Measurements from ENCODE around the gene UBN2. TPM values are rescaled to one million over a fixed set of nuclear protein-coding genes. Genes with fewer than 3 reads are reported as not detected.

Gene UBN2
- total RNA-seq, 6 donors from 2014 or later, result 8.1 to 29.3 (median 17.1) TPM

DNA sequence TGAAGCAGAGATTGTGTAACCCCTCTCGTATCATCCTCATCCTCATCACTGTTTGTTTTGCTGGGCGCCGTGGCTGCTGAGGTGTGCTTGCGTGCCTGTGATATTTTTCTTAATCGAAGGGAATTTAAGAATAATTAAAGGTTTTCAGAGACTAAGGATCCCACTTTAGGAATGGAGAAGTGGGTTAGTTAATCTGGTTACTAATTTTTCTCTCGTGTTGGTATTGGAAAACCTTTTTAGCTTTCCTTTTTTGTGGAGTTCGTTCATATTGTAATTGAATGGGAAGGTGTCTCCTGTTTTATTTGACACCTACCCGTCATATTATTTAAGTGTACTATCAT, 1.3 kb downstream of the UBN2 start:
- H3K27ac ChIP-seq, result peak overlapping the region; percentile 50 to 94 (median 93)
- H3K36me3 ChIP-seq, result peaks cover 1 to 6% (median 4%) of the 10 kb centered on the region in 4 donors
- TF ChIP-seq POLR2A (IDR thresholded peaks at IDR 0.05) (no peak), POLR2AphosphoS5 (IDR thresholded peaks at IDR 0.05) (no peak), EP300 (IDR thresholded peaks at IDR 0.05) (no peak)
- TF ChIP-seq, protein P1, sequence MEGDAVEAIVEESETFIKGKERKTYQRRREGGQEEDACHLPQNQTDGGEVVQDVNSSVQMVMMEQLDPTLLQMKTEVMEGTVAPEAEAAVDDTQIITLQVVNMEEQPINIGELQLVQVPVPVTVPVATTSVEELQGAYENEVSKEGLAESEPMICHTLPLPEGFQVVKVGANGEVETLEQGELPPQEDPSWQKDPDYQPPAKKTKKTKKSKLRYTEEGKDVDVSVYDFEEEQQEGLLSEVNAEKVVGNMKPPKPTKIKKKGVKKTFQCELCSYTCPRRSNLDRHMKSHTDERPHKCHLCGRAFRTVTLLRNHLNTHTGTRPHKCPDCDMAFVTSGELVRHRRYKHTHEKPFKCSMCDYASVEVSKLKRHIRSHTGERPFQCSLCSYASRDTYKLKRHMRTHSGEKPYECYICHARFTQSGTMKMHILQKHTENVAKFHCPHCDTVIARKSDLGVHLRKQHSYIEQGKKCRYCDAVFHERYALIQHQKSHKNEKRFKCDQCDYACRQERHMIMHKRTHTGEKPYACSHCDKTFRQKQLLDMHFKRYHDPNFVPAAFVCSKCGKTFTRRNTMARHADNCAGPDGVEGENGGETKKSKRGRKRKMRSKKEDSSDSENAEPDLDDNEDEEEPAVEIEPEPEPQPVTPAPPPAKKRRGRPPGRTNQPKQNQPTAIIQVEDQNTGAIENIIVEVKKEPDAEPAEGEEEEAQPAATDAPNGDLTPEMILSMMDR (IDR thresholded peaks at IDR 0.05), result no peak
- H3K9me3 ChIP-seq, result no peaks in the 10 kb centered on the region
- no peak for ATAC-seq (ENCODE audit: low FRiP score in 2 of 2)
- H3K4me3 ChIP-seq, result peak overlapping the region; percentile 49 to 95 (median 78)
- no peak for DNase-seq
- no peaks in the 10 kb centered on the region for H3K27me3 ChIP-seq
- H3K4me1 ChIP-seq, result peaks cover 5 to 25% (median 16%) of the 10 kb centered on the region in 4 donors
- 3 to 5% methylated on average over 8 of the region's 8 CpGs for WGBS, 2 donors

DNA sequence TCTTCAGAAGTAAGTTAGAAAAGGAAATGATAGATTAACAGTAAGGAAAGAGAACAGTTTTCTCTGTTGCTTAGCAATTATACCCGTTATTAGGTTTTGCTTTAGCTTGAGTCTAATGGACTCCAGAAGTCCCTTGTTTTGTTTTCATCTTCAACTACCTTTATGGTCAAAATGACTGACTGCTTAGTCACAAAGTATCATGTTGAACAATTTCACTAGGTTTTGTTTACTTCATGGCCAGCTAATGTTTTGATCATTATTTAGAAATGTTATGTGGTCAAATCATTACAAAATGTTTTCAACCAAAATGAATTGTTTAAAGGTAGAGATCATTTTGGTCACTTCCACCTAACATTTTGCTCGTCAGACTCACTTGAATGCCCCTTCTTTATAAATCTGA, 1.9 kb downstream of the UBN2 start:
- Histone ChIP-seq H3K4me1 (peaks cover 5 to 25% (median 16%) of the 10 kb centered on the region in 4 donors), H3K9me3 (no peaks in the 10 kb centered on the region), H3K27me3 (no peaks in the 10 kb centered on the region), H3K4me3 (peak overlapping the region in 2 of 4 donors; percentile 69 to 95), H3K27ac (peak overlapping the region in 1 of 4 donors; percentile 50), H3K36me3 (peaks cover 7 to 12% (median 9%) of the 10 kb centered on the region in 4 donors)
- ATAC-seq (ENCODE audit: low FRiP score in 2 of 2) (no peak), DNase-seq (no peak)
- TF ChIP-seq POLR2A (IDR thresholded peaks at IDR 0.05), result no peak
- TF ChIP-seq, protein P1 (IDR thresholded peaks at IDR 0.05), result no peak
- no peak for TF ChIP-seq EP300 (IDR thresholded peaks at IDR 0.05)
- TF ChIP-seq POLR2AphosphoS5 (IDR thresholded peaks at IDR 0.05), result no peak
- 40 to 48% methylated on average over 2 of the region's 2 CpGs for WGBS, 2 donors

DNA sequence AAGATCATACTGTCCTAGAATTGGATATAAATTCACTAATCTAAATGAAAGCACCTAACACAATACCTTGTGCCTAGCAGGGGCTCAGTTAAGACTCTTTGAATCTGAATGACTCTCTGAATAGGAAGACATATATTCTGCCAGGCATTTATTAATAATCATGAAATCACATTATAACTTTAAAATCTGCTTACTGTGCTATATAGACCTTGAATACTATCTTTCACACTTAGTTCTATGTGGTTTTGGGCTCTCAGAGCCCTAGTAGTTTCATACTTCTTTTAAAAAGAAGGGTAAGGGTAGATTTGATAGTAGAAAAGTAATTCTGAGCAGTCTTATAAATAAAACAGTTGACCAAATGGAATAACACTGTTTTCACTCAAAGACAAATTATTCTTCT, 10.2 kb downstream of the UBN2 start:
- no peaks in the 10 kb centered on the region for H3K9me3 ChIP-seq
- H3K4me1 ChIP-seq, result no peaks in the 10 kb centered on the region
- DNase-seq, result no peak
- TF ChIP-seq POLR2A (IDR thresholded peaks at IDR 0.05) (no peak), EP300 (IDR thresholded peaks at IDR 0.05) (no peak), POLR2AphosphoS5 (IDR thresholded peaks at IDR 0.05) (no peak)
- TF ChIP-seq, protein P1 (IDR thresholded peaks at IDR 0.05), result no peak
- H3K36me3 ChIP-seq, result peaks cover 10 to 72% (median 20%) of the 10 kb centered on the region in 4 donors
- H3K4me3 ChIP-seq, result no peak overlapping the region
- no peaks in the 10 kb centered on the region for H3K27me3 ChIP-seq
- H3K27ac ChIP-seq, result no peak overlapping the region
- no peak for ATAC-seq (ENCODE audit: low FRiP score in 2 of 2)

DNA sequence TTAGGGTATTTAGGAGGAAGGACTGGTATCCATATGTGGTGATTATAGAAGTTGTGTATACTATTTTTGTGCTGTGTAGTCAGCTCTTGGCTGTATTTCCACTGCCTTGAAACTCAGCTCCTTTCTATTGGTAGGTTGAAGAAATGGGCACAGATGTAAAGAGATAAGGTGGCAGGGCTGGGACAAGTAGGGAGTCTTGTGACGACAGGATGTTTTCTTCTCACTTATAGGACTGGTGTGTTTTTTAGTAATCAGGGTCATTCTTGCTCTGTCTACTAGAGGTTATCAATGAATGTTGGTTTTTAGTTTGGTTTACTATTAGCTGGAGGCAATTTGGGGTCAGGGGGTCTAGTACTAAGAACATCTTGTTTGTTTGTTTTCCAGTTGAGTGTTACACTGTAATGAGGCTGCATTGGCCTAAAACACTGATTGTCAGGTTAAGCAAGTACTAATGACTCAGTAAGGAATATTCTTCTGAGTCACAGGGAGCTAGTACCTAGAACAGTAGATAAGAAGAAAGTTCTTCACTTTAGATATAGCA, 11.8 kb downstream of the UBN2 start:
- Histone ChIP-seq H3K27ac (no peak overlapping the region), H3K4me3 (no peak overlapping the region), H3K36me3 (peaks cover 4 to 67% (median 13%) of the 10 kb centered on the region in 4 donors), H3K27me3 (no peaks in the 10 kb centered on the region), H3K9me3 (no peaks in the 10 kb centered on the region), H3K4me1 (no peaks in the 10 kb centered on the region)
- no peak for DNase-seq
- TF ChIP-seq POLR2A (IDR thresholded peaks at IDR 0.05), result no peak
- TF ChIP-seq EP300 (IDR thresholded peaks at IDR 0.05), result no peak
- no peak for TF ChIP-seq POLR2AphosphoS5 (IDR thresholded peaks at IDR 0.05)
- TF ChIP-seq, protein P1 (IDR thresholded peaks at IDR 0.05), result no peak
- 73 to 89% methylated on average over 1 of the region's 1 CpG for WGBS, 2 donors
- no peak for ATAC-seq (ENCODE audit: low FRiP score in 2 of 2)

DNA sequence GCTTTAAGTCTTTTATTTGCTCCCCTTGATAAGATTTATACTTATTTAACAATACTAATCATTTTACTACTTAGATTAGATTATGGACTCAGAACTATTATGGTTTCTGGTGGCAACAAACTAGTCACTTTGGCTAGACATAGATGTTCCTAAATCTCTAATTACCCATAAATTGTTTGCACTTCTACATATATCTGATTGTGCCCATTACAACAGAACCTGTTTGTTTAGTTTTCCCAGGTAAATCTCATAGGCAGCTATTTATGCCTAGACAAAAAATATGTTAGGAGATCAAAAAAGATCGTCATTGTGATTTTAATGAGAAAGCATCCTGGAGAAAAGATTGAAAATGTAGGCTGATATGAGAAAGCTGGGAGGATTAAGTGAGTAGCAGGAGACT, 14.4 kb downstream of the UBN2 start:
- ATAC-seq (ENCODE audit: low FRiP score in 2 of 2), result no peak
- Histone ChIP-seq H3K9me3 (no peaks in the 10 kb centered on the region), H3K4me3 (no peak overlapping the region), H3K27me3 (no peaks in the 10 kb centered on the region), H3K36me3 (peaks cover 0 to 60% (median 15%) of the 10 kb centered on the region in 4 donors), H3K27ac (no peak overlapping the region), H3K4me1 (no peaks in the 10 kb centered on the region)
- no peak for TF ChIP-seq POLR2AphosphoS5 (IDR thresholded peaks at IDR 0.05)
- DNase-seq, result no peak
- WGBS, 2 donors, result 91 to 96% methylated on average over 1 of the region's 1 CpG

Measured in upper lobe of left lung (tissue), 6 donors.